NCI-H1930 (cell line): ENCODE measurements around the gene COBLL1.

ENCODE experiments used
- DNase-seq, 2 experiments: peaks; one replicate each; lab custom pipeline; 2025; lab: John Stamatoyannopoulos, UW

The COBLL1 gene

DNA sequence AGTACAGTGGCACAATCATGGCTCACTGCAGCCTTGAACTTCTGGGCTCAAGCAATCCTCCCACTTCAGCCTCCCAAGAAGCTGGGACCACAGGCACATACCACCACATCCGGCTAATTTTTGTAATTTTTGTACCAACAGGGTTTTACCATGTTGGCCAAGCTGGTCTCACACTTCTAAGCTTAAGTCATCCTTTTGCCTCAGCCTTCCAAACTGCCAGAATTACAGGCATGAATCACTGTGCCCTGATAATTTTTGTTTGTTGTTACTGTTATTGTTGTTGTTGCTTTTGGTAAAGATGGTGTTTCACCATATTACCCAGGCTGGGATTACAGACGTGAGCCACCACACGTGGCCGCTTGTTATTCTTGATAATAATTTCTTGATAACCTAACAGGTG lies 10.5 kb upstream of the COBLL1 start:
- DNase-seq = no peak

DNA sequence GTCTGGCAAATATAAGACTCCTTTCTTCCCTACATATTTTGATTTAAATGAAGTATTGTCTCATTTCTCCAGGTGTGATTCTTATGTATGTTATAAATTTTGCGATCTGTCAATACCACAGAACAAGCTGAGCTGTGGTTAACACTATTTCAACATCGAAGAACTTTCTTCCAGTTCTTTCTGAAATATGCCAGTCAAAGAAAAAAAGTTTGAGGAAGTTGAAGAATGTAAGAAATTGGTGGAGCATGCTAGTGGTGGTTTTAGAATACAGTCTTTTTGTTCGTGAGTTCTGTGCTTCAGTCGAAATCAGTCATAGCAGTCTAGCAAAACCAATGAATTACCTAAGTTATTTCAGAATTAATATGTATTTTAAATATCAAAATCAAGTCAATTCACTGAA lies 8.6 kb upstream of the COBLL1 start:
- no peak for DNase-seq

DNA sequence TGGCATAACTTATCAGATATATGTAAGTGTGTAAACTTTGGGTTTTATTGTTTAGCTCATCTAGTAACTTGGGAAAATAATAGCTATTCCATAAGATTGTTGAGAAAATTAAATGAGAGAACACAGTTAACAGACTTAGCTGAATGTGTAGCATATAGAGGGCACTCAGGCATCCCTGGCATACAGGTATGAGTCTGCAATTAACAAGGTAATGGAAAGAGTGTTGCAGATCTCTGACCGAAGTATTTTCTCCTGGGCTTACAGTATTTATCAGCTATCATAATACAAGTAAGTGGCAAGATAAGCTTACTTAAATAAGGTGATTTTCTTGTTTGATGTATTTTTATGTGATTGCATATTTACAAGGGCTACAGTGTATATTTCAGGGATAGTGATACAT lies 7.9 kb upstream of the COBLL1 start:
- DNase-seq = no peak

DNA sequence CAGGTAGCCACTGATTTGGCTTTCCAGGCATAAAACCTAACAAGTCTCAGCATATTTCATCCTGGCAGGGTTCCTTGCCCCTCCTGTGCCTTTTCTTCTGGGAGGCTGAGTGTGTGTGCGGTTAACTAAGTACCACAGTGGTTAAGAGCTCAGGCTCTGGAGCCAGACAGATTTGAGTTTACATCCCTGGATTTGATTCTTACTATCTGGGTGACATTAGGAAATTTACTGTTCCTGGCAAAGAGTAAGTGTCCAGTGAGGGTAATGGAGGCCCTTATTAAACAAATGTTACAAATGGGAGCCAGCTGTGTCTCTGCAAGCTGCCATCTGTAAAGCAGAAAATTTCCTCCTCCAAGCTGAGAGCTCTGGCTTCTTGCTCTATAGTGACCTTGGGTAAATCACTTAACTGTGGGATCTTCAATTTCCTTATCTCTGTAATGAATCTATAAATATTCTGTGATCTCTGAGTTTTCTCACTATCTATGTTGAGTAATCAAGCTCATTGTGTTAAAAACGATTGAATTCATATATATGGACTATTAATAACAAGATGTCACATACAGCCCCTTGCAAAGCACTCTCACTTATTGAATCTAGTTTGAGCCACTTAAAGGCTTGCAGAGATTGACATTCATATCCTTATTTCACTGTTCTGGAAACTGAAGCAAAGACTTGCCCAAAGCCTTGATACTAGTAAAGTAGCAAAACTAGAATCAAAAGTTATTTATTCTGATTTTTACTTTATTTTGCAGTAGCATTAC lies 6.5 kb upstream of the COBLL1 start:
- DNase-seq = no peak

DNA sequence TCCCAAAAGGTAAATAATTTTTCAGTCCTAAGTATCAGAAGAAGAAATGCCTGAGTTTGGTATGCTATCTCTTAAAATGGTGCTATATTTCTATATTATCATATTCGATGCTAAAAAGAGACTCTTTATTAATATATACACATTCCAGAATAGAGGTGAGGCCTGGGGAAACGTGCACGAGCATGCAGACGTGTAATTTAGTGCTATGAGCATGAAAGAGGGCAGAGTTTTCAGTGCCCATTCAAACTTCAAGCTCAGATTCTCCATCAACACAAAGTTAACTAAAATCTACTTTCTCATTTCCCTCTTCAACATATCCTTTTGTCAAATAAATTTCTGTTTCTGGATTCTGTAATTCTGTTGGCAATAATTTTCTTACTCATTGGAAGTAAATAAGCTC lies 5.7 kb upstream of the COBLL1 start:
- DNase-seq = no peak

DNA sequence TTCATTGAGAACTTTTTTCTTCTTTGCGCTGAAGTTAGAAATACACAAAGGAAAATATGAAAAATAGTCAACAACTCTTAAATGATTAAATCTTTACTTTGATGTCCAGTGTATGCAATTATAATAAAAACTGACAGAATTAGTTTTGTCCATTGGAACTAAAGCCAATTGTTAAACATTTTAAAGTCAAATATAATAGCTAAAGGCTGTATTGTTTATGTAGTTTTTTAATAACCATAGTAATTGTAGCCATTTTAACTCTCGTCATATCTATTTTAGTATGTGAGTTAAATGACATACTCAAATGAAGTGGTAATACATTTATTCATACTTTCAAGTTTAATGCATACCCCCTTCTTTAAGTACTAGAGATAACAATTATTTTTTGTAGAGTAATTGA lies 4.7 kb upstream of the COBLL1 start:
- DNase-seq = no peak

DNA sequence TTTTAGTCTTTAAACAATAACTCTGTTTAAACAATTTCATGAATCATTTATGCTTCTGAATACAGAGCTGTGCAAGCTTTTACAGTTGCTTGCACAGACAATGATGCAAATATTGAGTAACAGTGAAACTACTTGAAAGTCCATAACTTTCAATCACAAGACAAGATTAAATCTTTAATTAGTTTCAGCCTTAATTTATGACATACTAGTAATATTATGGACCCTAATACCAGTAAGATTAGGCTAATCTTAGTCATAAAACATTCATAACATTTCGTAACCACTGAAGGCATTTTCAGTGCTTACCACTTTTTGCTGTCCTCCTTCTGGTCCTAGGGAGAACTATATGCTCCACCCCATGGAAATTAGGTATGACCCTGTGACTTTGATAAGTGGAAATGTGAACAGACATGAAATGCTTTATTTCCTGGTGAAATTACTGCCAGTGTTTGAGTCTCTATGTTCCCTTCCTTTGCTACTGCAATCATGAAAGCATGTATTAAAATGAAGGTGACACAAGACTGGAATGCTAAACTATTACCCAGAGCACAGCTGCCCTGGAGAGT lies 1.8 kb upstream of the COBLL1 start:
- DNase-seq = no peak

DNA sequence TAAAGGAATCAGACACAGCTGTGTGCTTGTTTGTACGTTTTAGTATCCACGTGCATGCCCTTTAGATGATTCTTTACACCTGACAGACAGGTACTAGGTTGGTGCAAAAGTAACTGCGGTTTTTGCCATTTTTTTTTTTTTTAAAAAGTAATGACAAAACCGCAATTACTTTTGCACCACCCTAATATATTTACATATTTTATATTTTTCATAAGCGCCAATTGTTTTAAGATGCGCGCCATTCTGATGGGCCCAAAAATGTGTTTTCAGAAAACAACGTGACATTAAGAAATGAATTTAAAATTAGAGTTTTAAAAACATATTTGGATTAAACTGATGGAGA lies 972 bp upstream of the COBLL1 start:
- DNase-seq = no peak

DNA sequence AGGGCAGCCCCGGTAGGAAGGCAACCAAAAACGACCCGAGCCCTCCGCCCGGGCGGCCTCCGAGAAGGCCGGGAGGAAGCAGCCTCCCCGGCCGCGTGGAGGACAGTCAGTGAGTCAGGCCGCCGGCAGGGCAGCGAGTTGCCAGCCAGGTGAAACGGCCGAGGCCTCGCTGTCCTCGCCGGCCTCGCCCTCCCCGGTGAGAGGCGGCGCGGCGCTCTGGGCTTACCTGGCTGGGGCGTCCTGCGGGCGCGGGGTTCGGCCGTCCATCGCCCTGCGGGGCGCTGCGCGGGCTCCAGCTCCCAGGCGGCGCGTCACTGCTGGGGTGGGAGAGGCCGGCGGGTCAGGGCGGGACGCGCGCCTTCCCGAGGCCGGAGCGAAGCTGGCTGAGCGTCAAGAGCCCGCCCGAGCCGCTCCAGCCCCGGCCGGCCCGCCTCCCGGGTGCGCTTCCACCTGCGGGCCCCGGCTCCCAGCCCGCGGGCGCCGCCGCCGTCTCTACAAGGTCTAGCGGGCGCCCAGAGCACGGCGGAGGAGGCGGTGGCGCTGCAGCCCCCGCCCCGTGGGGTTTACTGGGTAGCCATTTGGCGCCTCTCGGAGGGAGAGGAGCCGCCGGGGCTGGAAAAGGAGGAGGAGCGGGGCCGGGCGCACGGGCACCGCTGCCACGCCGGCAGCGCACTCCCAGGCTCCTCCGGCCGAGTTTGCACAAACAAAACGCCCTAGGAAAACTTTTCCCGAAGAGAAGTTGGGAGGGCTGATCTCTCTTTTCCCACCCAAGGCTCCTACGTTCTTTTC lies 499 bp downstream of the COBLL1 start:
- DNase-seq = peak; percentile 66 to 80

DNA sequence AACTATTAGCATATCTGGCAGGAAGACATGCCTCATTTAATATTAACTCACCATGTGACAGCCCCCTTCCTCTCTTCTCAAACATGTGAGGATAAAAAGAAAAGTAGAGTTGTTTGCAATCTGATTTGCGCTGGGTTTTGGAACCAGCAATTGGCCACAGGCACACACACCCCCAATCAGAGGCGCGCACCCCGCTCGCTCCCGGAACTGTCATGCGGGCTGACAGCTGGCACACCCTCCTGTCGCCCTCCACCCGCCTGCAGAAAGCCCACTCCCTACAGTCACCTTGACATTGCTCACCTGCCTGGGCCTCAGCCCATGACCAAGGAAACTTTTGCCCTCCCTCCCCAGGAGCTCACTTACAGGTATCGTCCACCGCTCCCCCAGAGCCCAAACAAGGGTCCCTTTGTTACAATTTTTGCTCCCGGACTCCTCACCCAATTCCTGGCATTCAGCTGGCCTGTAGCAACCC lies 1.1 kb downstream of the COBLL1 start:
- DNase-seq = no peak

DNA sequence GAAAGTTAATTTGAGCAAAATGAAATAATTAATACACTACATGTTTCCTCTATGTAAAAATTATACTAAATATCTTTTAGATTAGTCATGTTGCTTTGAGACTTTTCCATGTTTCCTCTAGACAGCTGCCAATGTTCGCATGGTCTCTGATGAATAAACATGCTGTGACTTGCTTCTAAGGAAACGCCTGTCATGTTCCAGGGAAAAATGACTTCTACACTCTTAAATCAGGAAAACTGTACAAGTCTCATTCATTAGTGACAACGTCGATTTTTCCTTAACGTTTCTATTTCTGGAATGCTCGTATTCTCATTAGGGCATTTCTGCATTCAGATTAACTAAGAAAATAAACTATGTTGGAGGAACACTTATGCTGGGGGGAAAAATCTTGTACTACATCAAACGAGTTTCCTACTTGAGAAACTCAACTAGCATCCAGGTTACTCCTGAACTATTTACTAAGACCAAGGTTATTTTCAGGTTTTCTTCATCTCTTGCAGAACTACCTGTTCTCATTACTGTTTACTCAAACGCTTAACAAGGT lies 1.6 kb downstream of the COBLL1 start:
- no peak for DNase-seq

DNA sequence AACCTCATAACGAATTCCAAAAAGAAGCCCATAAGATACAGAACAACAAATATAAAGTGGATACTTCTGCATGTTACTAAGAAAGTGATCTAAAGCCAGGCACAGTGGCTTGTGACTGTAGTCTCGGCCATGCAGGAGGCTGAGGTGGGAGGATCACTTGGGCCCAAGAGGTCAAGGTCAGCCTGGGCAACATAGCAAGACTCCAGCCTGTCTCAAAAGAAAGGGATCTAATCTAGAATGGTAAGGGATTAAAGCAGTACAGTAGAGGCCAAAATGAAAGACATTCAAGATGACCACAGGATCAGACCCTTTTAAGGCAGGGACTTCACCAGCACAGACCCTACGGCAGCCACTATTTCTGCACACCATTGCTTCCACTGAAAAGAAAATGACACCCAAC lies 3.8 kb downstream of the COBLL1 start:
- no peak for DNase-seq

DNA sequence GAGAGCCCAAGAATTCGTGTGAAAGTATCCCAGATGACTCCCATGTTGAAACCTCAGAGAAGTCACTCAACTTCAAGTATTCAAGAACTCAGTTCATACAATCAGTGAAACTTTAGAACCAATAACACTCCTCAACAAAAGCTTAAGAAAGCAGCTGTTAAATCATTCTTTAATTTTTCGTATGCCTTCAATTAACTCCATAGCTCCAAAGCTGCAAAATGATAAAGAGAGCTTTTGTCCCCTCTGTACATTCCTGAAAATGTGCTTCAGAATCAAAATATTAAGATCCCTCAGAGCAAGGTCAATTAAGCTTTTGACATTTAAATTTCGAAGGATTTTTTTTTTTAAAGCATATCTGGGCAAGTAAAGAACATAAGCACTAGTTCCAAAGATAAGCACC lies 4.7 kb downstream of the COBLL1 start:
- no peak for DNase-seq

DNA sequence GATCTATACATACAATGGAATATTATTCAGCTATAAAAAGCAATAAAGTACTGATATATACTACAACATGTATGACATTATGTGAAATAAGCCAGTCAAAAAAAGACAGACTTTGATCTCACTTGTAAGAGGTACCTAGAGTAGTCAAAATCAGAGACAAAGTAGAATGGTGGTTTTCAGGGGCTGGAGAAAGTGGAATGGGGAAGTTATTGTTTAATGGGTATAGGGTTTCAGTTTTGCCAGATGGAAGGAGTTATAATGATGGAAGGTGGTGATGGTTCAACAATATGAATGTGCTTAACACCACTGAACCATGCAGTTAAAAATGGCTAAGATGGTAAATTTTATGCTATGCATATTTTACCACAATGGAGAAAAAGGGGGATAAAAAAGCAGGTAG lies 6.3 kb downstream of the COBLL1 start:
- no peak for DNase-seq

DNA sequence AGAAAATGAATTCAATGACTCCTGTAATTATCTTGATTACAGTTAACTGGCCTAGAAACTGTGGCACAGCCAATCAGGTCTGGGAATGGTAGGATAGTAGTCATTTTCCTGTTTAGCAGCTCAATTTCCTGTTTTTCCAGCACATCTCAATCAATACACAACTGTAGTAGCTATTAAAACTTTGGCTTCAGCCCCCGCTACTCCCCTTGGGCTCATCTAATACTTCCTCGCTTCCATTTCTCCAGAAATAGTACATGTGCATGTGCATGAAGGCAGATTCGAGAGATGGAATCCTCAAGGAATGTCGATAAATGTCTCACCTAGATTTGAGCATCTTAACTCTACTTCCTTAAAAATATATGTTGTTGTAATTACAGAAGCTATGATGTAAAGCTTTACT lies 9.7 kb downstream of the COBLL1 start:
- no peak for DNase-seq

DNA sequence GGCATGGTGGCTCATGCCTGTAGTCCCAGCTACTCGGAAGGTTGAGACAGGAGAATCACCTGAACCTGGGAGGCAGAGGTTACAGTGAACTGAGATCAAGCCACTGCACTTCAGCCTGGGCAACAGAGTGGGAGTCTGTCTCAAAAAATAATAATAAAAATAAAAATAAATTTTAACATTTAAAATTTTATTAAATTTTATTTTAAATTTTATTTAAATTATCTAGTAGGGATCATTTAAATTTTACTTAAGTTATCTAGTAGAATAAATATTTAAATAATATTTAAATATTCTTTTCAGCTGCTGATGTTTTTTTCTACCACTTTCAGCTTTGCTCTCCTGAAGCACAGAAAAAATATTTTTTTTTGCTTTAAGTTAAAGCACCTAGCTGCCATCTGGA lies 10.4 kb downstream of the COBLL1 start:
- DNase-seq = no peak

DNA sequence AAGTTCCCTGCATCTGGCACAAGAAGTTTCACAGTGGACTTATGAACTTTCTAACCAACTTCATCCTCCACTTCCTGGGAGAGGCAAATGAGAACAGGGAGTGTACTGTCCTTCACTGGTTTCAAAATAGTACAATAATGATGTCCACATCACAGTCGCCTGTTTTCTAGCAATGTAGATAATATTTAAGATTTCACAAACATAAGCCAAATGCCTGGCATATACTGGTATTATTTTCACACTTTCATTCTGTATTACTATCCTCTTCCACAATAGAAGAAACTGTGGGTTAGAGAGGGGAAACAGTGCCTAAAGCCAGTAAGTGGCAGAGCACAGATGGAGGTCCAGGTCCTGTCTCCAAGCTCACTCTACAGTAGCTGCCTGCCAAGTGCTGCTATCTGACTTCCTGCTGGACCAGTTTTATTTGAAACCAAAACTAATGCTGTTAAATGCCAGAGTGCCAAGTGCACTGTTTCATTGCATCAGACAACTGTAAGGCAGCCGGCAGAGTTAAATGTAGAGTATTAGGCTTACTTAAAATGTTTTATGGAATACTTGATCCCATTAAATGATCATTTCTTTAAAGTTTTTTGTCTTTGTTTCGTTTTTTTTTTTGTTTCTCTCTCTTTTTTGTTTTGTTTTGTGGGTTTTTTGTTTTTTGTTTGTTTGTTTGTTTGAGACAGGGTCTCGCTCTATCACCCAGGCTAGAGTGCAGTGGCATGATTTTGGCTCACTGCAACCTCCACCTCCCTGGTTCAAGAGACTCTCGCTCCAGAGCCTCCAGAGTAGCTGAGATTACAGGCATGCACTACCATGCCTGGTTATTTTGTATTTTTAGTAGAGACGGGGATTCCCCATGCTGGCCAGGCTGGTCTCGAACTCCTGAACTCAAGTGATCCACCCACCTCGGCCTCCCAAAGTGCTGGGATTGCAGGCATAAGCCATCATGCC lies 15.1 kb downstream of the COBLL1 start:
- no peak for DNase-seq

DNA sequence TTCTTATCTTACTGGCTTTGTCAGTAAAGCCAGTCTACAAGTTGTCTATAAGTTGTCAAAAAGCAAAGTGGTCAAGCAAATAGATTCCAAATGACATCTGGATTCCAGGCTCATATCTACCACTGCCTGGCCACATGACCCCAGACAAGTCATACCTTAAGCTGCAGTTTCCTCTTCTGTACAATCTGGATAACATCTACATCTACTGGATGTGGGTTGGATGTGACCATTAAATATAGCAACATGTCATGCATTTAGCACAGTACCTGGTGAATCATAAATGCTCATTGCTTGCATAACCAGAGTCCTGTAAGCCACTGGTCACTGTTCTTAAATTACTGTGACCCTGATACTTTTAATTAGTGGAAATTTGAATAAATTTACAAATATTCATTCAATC lies 16.8 kb downstream of the COBLL1 start:
- DNase-seq = no peak

DNA sequence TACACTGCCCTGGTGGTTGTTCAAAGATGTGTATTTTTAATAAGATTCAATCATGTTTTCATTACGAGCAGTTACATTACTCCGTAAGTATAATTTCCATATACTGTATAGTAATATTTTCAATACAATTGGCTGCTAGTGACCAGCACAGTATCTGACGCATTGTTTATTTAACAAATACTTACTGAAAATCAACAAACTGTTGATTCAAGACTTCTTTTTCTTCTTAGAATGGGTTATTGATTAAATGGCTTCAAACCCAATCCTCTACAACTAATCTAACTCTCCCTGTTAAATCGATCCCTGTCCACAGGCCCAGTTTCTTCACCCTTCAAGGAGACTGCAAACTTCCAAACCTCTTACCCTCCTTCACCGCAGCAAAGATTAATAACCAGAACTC lies 18.5 kb downstream of the COBLL1 start:
- DNase-seq = no peak

DNA sequence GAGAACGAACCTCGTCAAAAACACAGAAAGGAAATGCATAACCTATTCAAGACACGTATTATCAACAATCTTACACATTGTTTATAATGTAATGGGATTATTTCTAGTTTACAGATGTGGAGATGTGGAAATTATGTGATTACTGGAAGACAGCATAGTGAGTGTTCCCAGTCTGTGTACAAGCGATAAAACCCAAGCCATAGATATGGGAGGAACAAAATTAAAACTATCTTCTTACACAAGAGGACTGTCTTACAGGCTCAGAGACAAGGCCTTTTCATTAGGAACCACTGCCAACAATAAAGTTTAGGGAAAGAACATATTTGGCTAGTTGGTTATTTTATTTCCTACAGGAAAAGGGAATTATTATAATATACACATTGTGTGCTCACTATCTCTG lies 20.3 kb downstream of the COBLL1 start:
- DNase-seq = no peak

DNA sequence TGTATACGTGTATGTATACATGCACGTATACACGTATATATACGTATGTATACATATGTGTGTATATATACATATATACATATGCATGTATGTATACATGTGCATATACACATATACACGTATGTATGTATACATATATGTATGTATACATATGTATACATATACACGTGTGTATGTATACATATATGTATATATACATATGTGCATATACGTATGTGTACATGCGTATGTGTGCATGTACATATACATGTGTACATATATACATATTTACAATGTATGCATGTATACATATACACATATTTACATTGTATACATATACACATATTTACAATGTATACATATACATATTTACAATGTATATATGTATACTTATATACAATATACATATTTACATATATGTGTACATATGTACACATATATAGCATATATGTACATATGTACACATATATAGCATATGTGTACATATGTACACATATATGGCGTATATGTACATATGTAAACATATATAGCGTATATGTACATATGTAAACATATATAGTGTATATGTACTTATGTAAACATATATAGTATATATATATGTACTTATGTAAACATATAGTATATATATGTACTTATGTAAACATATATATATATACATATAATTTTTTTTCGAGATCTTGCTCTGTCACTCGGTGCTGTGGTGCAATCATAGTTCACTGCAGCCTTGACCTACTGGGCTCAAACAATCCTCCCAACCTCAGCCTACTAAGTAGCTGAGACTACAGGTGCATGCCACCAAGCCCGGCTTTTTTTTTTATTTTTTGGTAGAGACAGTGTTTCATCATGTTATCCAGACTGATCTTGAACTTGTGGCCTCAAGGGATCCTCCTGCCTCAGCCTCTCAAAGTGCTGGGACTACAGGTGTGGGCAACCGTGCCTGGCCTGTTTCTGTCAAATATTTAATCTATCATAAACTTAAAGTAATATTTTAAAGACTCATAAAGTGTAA lies 23.2 kb downstream of the COBLL1 start:
- no peak for DNase-seq
